NOMO-1 (cell line): ENCODE data around the gene ENDOG.
A peak's percentile ranks its signal among the peaks of the same experiment; 100 is the strongest.
"Not testable (repeated sequence)": the region's sequence is repeated elsewhere in the genome, so short reads cannot be mapped to it uniquely, and the experiment has no call there.

Experiments used
- DNase-seq, 2 experiments: peaks; one replicate each; lab custom pipeline; 2025; ENCODE audit not compliant: unreplicated experiment in 2 of 2; lab: John Stamatoyannopoulos, UW

Gene ENDOG

DNA sequence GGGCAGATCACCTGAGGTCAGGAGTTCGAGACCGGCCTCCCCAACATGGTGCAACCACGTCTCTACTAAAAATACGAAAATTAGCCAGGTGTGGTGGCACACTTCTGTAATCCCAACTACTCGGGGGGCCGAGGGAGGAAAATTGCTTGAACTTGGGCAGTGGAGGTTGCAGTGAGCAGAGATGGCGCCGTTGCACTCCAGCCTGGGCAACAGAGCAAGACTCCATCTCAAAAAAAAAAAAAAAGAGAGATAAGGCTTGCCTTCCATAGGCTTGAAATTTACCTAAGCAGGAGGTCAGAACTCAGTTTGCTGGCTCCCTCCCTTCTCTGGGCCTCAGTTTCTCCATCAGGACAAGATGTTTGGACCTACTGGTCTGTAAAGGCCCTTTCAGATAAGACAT is 10.0 kb downstream of the ENDOG start:
- DNase-seq = no peak

DNA sequence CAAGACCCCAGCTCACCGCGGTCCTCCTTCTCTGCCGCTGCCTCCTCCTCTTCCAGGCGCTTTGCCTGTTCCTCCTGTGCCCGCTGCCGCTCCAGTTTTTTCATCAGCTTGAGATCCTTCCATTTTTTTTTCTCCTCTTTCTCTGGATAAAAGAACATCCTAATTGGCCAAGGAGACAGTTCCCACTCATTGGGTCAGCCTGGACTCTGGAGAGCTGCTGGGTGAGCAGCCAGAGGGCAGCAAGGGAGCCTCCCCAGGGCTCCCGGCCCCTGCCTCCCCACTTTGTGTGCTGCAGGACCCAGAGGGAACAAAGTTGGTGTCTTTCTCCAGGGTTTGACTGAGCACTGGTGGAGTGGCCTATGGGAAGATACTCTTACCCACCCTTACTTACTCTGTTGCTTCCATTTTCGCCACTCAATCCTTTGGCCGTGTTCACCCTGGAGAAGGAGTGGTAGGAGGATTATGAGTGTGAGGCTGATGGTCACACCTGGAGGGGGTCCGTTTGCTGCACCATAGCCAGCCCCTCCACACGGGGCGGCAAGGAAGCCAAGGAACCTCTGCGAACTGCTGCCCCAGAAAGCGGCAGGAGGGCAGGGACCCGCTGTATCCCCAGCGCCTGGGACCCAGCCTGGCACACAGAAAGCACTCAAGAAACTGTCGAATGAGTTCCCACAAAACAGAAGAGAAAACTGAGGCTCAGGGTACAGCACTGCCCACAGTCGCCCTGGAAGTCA is 10.6 kb downstream of the ENDOG start:
- no peak for DNase-seq

DNA sequence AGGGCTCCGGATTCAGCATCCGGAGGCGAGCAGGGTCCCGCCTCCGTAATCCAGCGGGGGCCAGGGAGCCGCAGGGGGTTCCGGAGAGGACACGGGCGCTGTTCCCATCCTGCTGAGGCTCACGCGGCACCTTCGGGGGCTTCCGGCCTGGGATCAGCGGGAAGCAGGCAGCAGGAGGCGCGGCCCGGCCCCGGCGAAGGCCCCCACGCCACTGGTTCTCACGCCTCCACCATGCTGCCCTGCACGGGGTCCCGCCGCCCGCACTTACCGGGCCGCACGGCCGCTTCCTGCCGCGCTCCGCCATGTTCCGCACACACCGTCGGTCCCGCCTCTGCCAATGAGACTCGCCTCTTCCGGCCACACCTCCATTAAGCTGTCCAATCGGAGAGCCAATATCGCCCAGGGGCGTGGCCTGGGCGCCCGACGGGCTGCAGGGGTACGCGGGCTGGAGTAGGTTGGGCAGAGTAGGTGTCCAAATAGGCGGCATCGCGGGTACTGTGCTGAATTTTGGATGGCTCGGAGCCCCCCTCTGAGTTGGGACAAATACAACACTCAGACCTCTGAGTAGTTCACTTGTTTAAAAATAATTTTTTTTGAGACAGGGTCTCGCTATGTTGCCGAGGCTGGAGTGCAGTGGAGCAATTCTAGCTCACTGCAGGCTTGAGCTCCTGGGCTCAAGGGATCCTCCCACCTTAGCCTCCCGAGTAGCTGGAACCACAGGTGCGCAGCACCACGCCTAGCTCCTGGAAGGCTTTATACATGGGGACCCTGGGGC is 11.4 kb downstream of the ENDOG start, which contains the start of gene SPOUT1:
TSS of gene SPOUT1 (minus strand) at position 318 of the 775 bp plus-strand sequence. CDS start at position 304, 14 bp downstream.
- DNase-seq = peak; percentile 93 to 99

GRCh38 chr9:128833696-128834095 is 15.4 kb downstream of the ENDOG start:
- no peak for DNase-seq

GRCh38 chr9:128835246-128836210 is 17.2 kb downstream of the ENDOG start:
- DNase-seq = no peak

DNA sequence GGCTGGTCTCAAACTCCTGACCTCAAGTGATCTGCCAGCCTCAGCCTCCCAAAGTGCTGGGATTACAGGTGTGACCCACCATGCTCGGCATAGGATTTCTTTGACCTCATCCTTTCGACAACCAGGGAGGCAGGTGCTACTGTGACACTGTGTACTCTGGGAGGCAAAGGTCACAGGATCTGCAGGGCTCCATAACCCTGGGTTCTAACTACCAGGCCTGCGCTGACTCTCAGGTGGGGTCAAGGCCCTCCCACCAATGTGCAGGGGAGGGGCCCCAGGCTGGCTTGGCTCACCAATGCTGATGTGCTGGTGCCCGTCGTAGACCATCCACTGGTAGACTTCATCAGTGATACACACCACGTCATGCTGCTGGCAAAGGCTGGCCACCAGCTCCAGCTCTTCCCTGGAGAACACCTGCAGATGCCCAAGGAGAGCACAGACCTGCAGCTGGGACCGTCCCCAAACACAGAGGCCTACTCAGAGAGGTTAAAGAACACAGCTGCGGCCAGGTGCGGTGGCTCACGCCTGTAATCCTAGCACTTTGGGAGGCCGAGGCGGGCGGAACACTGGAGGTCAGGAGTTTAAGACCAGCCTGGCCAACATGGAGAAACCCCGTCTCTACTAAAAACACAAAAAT is 18.3 kb downstream of the ENDOG start:
- no peak for DNase-seq

DNA sequence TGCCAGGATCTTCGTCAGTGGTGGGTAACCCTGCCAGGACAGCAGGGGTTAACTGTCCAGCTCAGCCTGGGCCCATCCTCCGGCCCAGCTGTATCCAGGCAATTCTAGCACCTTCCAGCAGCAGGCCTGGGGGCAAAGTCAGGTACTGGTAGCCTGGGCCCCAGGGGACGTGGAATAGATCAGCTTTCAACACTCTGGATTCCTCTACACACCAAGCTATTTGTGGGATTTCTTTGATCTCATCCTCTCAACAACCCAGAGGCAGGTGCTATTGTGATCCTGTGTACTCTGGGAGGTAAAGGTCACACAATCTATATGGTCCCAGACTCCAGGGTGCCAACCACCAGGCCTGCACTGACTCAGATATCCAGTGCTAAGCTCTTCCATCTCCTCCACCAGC is 20.0 kb downstream of the ENDOG start:
- DNase-seq = no peak

DNA sequence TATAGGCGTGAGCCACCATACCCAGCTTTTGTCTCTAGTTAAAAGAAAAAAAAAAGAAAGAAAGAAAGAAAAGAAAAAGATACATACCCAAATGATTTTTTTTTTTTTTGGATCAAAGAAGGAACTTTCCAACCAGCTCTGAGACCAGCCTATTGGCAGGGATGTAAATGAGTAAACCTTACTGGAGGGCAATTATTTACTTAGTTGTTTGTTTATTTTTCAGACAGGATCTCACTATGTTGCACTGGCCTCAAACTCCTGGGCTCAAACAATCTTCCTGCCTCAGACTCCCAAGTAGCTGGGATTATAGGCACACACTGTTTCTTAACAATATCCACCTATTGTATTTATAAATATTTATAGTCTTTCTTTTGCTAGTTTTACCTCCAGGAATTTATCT is 22.2 kb downstream of the ENDOG start:
- DNase-seq = no peak

DNA sequence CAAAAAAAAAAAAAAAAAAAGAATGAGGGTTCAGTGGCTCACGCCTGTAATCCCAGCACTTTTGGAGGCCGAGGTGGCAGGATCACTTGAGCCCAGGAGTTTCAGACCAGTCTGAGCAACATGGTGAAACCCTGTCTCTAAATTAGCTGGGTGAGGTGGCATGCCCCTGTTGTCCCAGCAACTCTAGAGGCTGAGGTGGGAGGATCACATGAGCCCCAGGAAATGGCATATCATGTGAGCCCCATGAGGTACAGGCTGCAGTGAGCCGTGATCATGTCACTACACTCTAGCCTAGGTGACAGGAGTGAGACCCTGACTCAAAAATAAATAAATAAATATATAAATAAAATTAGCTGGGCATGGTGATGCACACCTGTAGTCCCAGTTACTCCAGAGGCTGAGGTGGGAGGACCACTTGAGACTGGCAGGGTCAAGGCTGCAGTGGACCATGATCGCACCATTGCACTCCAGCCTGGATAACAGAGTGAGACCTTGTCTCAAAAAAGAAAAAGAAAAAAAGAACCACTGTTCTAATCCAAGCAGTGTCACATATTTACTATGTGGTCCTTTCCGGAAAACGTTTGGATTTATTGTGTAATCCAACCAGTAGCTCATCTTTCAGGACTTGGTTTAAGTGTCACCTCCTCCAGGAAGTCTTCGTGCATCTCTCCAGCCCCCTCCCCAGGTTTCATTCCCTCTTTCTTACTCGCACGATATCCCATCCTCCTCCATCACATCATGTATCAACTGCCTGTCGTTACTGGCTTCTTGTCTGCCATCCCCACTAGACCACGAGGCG is 23.6 kb downstream of the ENDOG start:
- no peak for DNase-seq

- DNase-seq = not testable (repeated sequence)
Observed at GRCh38 chr9:128843171-128843570, 24.9 kb downstream of the ENDOG start.

DNA sequence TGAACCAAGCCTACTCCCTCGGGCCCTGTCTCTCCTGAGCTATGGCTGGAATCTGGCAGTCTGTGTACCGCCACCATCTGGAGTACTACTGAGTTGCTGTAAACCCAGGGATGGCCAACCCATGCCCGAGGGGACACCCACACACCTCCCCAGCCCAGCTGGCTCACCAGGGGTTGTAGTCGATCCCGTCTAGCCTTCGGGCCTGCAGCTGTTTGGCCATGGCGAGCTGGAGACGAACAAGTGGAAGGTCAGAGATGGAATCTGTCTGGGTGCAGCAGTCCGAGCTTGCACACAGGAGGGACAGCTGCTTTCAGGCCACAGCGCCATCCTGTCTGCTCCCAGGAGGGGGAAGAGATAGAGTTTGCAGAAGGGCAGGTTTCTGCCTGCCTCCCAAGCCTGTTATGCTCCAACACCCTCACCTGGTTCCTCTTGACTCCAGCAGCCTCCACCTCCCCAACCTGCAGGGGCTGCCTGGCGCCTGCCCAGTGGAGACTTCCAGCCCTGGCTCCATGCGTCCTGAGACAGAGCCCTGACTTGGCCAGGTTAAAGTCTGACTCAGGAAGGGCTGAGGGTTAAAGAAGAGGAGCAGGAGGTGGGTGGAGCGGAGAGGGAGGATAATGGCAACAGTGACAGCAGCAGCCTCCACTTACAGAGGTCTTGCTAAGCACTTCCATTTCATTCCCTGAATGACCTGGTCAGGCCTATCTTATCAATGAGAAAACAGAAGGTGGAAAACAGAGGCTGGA is 27.1 kb downstream of the ENDOG start:
- no peak for DNase-seq

DNA sequence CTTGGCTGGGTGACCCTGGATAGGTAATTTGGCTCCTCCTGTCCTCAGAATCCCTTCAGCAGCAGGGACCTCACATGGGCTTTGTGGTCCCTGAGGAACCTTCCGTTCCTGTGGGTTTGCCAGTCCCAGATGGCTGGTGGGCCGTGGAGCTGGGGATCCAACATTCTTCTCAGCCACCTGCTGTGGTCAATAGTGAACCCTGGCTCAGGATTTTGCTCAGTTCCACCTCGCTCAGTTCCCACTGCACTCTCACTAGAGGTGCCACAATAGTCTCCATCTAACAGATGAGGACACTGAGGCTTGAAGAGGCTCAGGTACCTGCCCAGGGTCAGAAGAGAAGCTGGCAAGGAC is 28.4 kb downstream of the ENDOG start:
- DNase-seq = no peak

- no peak for DNase-seq
Observed at GRCh38 chr9:128847803-128848202, 29.5 kb downstream of the ENDOG start.

DNA sequence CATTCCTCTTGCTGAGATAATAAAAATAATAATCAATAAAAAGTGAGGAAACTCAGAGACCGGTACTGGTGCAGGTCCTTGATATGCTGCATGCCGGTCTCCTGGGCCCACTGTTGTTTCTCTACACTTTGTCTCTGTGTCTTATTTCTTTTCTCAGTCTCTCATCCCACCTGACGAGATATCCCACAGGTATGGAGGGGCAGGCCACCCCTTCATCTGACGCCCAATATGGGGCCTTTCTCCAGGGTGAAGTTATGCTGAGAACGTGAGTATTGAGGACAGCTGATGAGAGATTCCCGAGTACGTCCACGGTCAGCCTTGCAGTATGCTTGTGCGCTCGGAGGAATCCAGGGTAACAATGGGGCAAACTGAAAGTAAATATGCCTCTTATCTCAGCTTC is 32.7 kb downstream of the ENDOG start:
- not testable (repeated sequence) for DNase-seq

- DNase-seq = peak in 1 of 2 experiments; percentile 31
Observed at GRCh38 chr9:128851779-128852600, 33.7 kb downstream of the ENDOG start.

DNA sequence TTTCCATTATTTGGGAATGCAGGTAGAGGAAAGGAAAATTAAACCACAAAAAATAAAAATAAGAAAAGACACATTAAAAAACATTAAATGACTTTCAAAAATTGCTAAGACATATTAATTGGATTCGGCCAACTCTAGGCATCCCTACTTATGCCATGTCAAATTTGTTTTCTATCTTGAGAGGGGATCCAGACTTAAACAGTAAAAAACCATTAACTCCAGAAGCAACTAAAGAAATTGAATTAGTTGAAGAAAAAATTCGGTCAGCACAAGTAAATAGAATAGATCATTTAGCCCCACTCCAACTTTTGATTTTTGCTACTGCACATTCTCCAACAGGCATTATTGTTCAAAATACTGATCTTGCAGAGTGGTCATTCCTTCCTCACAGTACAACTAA is 34.3 kb downstream of the ENDOG start:
- DNase-seq = not testable (repeated sequence)

DNA sequence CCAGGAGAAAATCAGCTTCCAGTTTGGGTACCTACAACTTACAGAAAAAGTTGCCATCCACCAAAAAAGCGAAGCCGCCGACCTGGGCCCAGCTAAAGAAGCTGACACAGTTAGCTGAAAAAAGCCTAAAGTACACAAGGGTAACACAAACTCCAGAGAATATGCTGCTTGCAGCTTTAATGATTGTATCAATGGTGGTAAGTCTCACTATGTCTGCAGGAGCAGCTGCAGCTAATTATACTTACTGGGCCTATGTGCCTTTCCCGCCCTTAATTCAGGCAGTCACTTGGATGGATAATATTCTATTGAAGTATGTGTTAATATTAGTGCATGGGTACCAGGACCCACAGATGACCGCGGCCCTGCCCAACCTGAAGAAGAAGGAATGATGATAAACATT is 36.2 kb downstream of the ENDOG start:
- not testable (repeated sequence) for DNase-seq

GRCh38 chr9:128858476-128858875 is 40.2 kb downstream of the ENDOG start:
- DNase-seq = not testable (repeated sequence)
